ENCODE measurements around the gene LNP1. TPM values are rescaled to one million over a fixed set of nuclear protein-coding genes. Genes with fewer than 3 reads are reported as not detected.

The LNP1 gene
- total RNA-seq, 1 donor from 2014 or later = 2.4 TPM

DNA sequence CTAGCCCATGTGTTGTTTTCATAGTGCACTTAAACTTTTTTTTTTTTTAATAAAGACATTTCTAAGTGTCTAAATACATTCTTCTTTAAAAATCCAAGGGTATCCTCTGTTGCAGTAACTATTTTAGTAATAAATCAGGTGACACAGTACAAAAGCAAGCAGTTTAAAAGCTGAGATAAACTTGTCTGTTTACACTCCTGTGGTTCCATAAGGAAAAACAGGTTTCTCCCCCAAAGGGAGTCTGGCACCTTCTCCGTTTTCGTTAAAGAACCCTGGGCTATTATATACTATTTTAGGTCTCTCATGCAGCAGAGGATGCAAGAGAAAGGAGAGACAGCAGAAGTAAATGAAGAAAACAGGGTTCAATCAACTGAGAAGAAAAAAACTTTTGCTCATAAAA is 47.9 kb downstream of the LNP1 start:
- no peaks in the 10 kb centered on the region for H3K36me3 Mint-ChIP-seq (ENCODE audit: low read depth)
- H3K4me1 Mint-ChIP-seq = no peaks in the 10 kb centered on the region
- POLR2A ChIA-PET = no interaction called here
- no peak overlapping the region for H3K4me3 Mint-ChIP-seq
- no peaks in the 10 kb centered on the region for H3K9me3 Mint-ChIP-seq
- no peak overlapping the region for H3K27ac Mint-ChIP-seq
- CTCF ChIA-PET = no interaction called here
- TF ChIP-seq, protein P1, sequence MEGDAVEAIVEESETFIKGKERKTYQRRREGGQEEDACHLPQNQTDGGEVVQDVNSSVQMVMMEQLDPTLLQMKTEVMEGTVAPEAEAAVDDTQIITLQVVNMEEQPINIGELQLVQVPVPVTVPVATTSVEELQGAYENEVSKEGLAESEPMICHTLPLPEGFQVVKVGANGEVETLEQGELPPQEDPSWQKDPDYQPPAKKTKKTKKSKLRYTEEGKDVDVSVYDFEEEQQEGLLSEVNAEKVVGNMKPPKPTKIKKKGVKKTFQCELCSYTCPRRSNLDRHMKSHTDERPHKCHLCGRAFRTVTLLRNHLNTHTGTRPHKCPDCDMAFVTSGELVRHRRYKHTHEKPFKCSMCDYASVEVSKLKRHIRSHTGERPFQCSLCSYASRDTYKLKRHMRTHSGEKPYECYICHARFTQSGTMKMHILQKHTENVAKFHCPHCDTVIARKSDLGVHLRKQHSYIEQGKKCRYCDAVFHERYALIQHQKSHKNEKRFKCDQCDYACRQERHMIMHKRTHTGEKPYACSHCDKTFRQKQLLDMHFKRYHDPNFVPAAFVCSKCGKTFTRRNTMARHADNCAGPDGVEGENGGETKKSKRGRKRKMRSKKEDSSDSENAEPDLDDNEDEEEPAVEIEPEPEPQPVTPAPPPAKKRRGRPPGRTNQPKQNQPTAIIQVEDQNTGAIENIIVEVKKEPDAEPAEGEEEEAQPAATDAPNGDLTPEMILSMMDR (IDR thresholded peaks at IDR 0.05) = no peak
- intact Hi-C loops (cut with micrococcal nuclease) = no loop called here
- no peaks in the 10 kb centered on the region for H3K27me3 Mint-ChIP-seq
- DNase-seq = no peak
- ATAC-seq (ENCODE audit: low read depth) = no peak

DNA sequence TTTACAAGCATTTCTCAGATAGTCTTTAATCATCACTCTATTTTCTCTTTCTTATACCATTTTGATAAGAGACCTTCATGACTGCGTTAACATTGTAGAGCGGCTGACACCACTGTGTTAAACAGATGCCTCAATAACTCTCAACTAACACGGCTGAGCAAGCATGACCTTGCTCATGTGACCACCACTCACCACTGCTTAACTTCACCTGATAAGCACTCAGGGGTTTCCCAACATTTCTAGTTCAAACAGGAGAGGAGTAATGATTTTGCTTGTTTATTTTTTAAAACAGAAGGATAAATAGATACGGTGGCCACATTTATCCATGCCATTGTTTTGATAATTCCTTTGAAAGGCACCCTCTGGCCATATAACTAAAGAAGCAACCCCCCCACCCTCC is 53.3 kb downstream of the LNP1 start:
- intact Hi-C loops (cut with micrococcal nuclease) = no loop called here

DNA sequence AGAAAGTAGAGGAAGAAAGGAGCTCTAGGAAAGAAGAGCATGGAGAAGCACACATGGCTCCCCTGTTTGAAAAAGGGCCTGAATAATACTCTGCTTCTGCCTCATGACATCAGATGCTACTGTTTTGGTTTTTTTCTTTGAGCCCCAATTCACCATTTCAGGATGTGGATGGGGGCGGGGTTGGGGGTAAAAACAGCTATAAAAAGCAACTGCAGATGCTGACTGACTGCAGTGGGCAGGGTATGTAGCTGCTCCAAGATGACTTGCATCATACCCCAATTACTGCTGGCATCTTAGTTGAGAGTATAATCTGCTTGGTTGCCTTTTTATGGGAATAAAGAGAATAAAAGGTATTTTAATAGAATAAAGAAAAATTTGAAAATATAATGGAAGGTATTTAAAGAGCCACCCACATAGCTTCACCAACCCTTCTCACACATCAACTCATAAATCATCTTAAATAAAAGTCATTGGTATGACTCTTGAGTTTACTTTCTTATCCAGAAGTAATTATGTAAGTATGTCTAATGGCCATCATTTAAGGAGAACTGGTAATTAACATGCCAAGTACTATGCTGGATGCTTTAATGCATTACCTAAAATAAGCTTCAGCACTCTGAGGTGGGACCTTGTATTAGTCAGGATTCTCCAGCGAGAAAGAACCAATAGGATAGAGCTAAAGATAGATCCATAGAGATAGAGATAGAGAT is 54.7 kb downstream of the LNP1 start:
- ChIA-PET CTCF (no interaction called here), POLR2A (no interaction called here)
- Mint-ChIP-seq H3K4me3 (no peak overlapping the region), H3K36me3 (ENCODE audit: low read depth) (no peaks in the 10 kb centered on the region), H3K27ac (no peak overlapping the region), H3K4me1 (peaks cover 3% of the 10 kb centered on the region), H3K9me3 (no peaks in the 10 kb centered on the region), H3K27me3 (no peaks in the 10 kb centered on the region)
- no peak for DNase-seq
- intact Hi-C loops (cut with micrococcal nuclease) = no loop called here
- TF ChIP-seq, protein P1 (IDR thresholded peaks at IDR 0.05) = no peak
- no peak for ATAC-seq (ENCODE audit: low read depth)

More for the DNA sequence above, 53.3 kb downstream of the LNP1 start:
- Mint-ChIP-seq H3K9me3 (no peaks in the 10 kb centered on the region), H3K27ac (no peak overlapping the region), H3K4me1 (peaks cover 3% of the 10 kb centered on the region), H3K4me3 (no peak overlapping the region), H3K27me3 (no peaks in the 10 kb centered on the region), H3K36me3 (ENCODE audit: low read depth) (no peaks in the 10 kb centered on the region)
- POLR2A ChIA-PET = no interaction called here
- TF ChIP-seq, protein P1 (IDR thresholded peaks at IDR 0.05) = no peak
- ATAC-seq (ENCODE audit: low read depth) (no peak), DNase-seq (no peak)
- CTCF ChIA-PET = no interaction called here

DNA sequence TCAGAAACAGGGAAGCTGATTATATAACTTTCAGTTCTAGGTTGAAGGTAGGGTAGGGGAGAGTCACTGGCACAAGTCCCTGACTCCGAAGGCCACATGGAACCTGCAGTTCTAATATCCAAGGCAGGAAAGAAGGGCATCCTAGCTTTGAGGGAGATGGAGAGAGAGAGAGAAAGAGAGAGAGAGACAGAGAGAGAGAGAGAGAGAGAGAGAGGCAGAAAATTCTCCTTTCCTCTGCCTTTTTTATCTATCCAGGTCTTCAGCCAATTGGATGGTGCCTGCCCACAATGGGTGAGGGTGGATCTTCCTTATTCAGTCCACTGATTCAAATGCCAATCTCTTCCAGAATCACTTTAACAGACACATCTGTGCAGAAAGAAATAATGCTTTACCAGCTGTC is 55.4 kb downstream of the LNP1 start:
- Mint-ChIP-seq H3K4me1 (peaks cover 3% of the 10 kb centered on the region), H3K4me3 (no peak overlapping the region), H3K27me3 (no peaks in the 10 kb centered on the region), H3K9me3 (no peaks in the 10 kb centered on the region), H3K27ac (no peak overlapping the region), H3K36me3 (ENCODE audit: low read depth) (no peaks in the 10 kb centered on the region)
- TF ChIP-seq, protein P1 (IDR thresholded peaks at IDR 0.05) = no peak
- ATAC-seq (ENCODE audit: low read depth) (no peak), DNase-seq (no peak)
- ChIA-PET POLR2A (no interaction called here), CTCF (no interaction called here)
- intact Hi-C loops (cut with micrococcal nuclease) = no loop called here

DNA sequence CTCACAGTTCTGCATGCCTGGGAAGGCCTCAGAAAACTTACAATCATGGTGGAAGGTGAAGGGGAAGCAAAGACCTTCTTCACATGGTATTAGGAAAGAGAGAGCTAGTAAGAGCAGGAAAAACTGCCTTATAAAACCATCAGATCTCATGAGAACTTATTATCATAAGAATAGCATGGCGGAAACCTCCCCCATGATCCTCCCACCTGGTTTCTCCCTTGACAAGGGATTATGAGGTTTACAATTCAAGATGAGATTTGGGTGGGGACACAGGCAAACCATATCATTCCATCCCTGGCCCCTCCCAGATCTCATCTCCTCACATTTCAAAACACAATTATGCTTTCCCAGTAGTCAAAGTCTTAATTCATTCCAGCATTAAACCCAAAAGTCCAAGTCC is 56.5 kb downstream of the LNP1 start:
- intact Hi-C loops (cut with micrococcal nuclease) = no loop called here
- POLR2A ChIA-PET = no interaction called here
- CTCF ChIA-PET = no interaction called here
- Mint-ChIP-seq H3K4me1 (peaks cover 3% of the 10 kb centered on the region), H3K36me3 (ENCODE audit: low read depth) (no peaks in the 10 kb centered on the region), H3K9me3 (no peaks in the 10 kb centered on the region), H3K27me3 (no peaks in the 10 kb centered on the region), H3K4me3 (no peak overlapping the region), H3K27ac (no peak overlapping the region)
- no peak for DNase-seq
- no peak for ATAC-seq (ENCODE audit: low read depth)
- TF ChIP-seq, protein P1 (IDR thresholded peaks at IDR 0.05) = no peak

All from activated B cell treated with CpG ODN at 0.5 μM for 24 hours (primary cell).